Keratinocyte (primary cell): ENCODE data around the gene BAIAP2. TPM values are rescaled to one million over a fixed set of nuclear protein-coding genes. Genes with fewer than 3 reads are reported as not detected.

Experiments used
- DNase-seq: peaks from one replicate; pipeline ENCODE4 v3.0.0-alpha.2; 2011; ENCODE audit warnings: low read depth, missing footprints, low spot score
- FAIRE-seq: peaks from 2 replicates; lab custom pipeline; 2011; peaks lifted over from hg19 to GRCh38; lab: Jason Lieb, UNC
- H2AFZ ChIP-seq: 2 replicates; pipeline ENCODE4 v1.6.0; 2012; ENCODE audit warnings: low read length, control low read depth, inconsistent platforms; ENCODE audit not compliant: control insufficient read depth
- H3K27ac ChIP-seq: 2 replicates; pipeline ENCODE4 v1.5.1; 2011; ENCODE audit warnings: low read length; ENCODE audit not compliant: control insufficient read depth, insufficient read depth
- H3K27me3 ChIP-seq: 3 replicates; pipeline ENCODE4 v1.6.0; 2011; ENCODE audit warnings: low read length; ENCODE audit not compliant: control insufficient read depth, insufficient read depth; ENCODE audit errors: extremely low read depth
- H3K36me3 ChIP-seq, 2 experiments: 2 replicates in 1 of 2; 3 replicates in 1 of 2; pipeline ENCODE4 v1.5.1; 2011; ENCODE audit warnings: low read length in 2 of 2, mild to moderate bottlenecking in 1 of 2; ENCODE audit not compliant: control insufficient read depth in 2 of 2, insufficient read depth in 2 of 2; ENCODE audit errors: extremely low read depth in 1 of 2
- H3K4me1 ChIP-seq: 3 replicates; pipeline ENCODE4 v1.5.1; 2011; ENCODE audit warnings: low read length; ENCODE audit not compliant: control insufficient read depth, insufficient read depth; ENCODE audit errors: extremely low read depth
- H3K4me2 ChIP-seq: 3 replicates; pipeline ENCODE4 v1.6.0; 2011; ENCODE audit warnings: low read depth, low read length; ENCODE audit not compliant: control insufficient read depth, insufficient read depth; ENCODE audit errors: extremely low read depth
- H3K4me3 ChIP-seq, 3 experiments: fragments of 200-600 bp in 1 of 3; sonication (generic) in 1 of 3; 2 replicates in 2 of 3; 3 replicates in 1 of 3; pipeline ENCODE4 v1.5.1; 2011 to 2016; ENCODE audit warnings: low read length in 3 of 3, mild to moderate bottlenecking in 3 of 3, control low read depth in 2 of 3, inconsistent platforms in 1 of 3, low read depth in 1 of 3, mixed read lengths in 1 of 3, mixed run types in 1 of 3, moderate library complexity in 1 of 3; ENCODE audit not compliant: control insufficient read depth in 2 of 3, insufficient read depth in 2 of 3; ENCODE audit errors: extremely low read depth in 1 of 3
- H3K79me2 ChIP-seq: 2 replicates; pipeline ENCODE4 v1.6.0; 2012; ENCODE audit warnings: low read length; ENCODE audit not compliant: control insufficient read depth, insufficient read depth
- H3K9ac ChIP-seq: 3 replicates; pipeline ENCODE4 v1.6.0; 2011; ENCODE audit warnings: low read length; ENCODE audit not compliant: control insufficient read depth, insufficient read depth; ENCODE audit errors: extremely low read depth
- H3K9me1 ChIP-seq: 3 replicates; pipeline ENCODE4 v1.6.0; 2011; ENCODE audit warnings: low read length; ENCODE audit not compliant: control insufficient read depth, insufficient read depth; ENCODE audit errors: extremely low read depth
- H3K9me3 ChIP-seq: 2 replicates; pipeline ENCODE4 v1.5.1; 2012; ENCODE audit warnings: low read depth, low read length; ENCODE audit not compliant: control insufficient read depth
- H4K20me1 ChIP-seq: 3 replicates; pipeline ENCODE4 v1.6.0; 2011; ENCODE audit warnings: low read length; ENCODE audit not compliant: control insufficient read depth, insufficient read depth; ENCODE audit errors: extremely low read depth
- CTCF ChIP-seq, 3 experiments: IDR thresholded peaks in 1 of 3; conservative IDR thresholded peaks in 1 of 3; optimal IDR thresholded peaks in 1 of 3; 2 replicates in 2 of 3; 3 replicates in 1 of 3; pipeline versions ENCODE3 to v1.5.1; 2011; ENCODE audit warnings: low read length in 3 of 3, mild to moderate bottlenecking in 3 of 3, moderate library complexity in 2 of 3, control low read depth in 1 of 3, inconsistent platforms in 1 of 3; ENCODE audit not compliant: insufficient read depth in 2 of 3; ENCODE audit errors: extremely low read depth in 1 of 3
- EZH2 ChIP-seq: IDR thresholded peaks from one replicate; pipeline ENCODE4 v1.6.1; 2012; ENCODE audit warnings: inconsistent platforms, mild to moderate bottlenecking, low read length, moderate library complexity
- dilution Hi-C: fragments of 300-500 bp; cut with MboI; formaldehyde crosslinking; loops from one replicate; pipeline ENCODE4 v1.7.0; 2020; ENCODE audit warnings: low sequenced_read_pairs; ENCODE audit not compliant: extremely low pct_ligation_motif_present
- polyA plus RNA-seq, 5 experiments: library from polyadenylated mRNA; depleted of rRNA in 3 of 5; stranded (reverse) in 3 of 5; stranded (forward) in 1 of 5; unstranded in 1 of 5; fragments of >200 nt; gene quantifications; 1 replicate in 1 of 5; 2 replicates in 3 of 5; 3 replicates in 1 of 5; pipeline versions ENCODE4 v1.2.1 to v1.2.3, GENCODE V29; 2011 to 2012; ENCODE audit warnings: missing spikeins in 2 of 5, low read depth in 1 of 5, low replicate concordance in 1 of 5

The BAIAP2 gene
- polyA plus RNA-seq, 1 donor (not counting 4 experiments of a cell fraction or from before 2014, with no cell fraction given) = 56.7 TPM

GRCh38 chr17:81022344-81022676 lies 12.6 kb upstream of the BAIAP2 start:
- H2AFZ ChIP-seq = no peak overlapping the region
- dilution Hi-C loops = no loop called here
- H3K9ac ChIP-seq = no peak overlapping the region
- H4K20me1 ChIP-seq = no peaks in the 10 kb centered on the region
- no peak for DNase-seq
- peaks cover 25% of the 10 kb centered on the region for H3K27me3 ChIP-seq
- no peak overlapping the region for H3K27ac ChIP-seq
- H3K79me2 ChIP-seq = no peaks in the 10 kb centered on the region
- H3K9me3 ChIP-seq = peaks cover 3% of the 10 kb centered on the region
- no peak for FAIRE-seq
- H3K4me2 ChIP-seq = no peak overlapping the region
- no peaks in the 10 kb centered on the region for H3K9me1 ChIP-seq
- H3K36me3 ChIP-seq = no peaks in the 10 kb centered on the region
- peaks cover 23% of the 10 kb centered on the region for H3K4me1 ChIP-seq
- H3K4me3 ChIP-seq = no peak overlapping the region
- TF ChIP-seq EZH2 = no peak
- no peak for TF ChIP-seq CTCF (optimal IDR thresholded peaks at IDR 0.05 in 1 of 3, IDR thresholded peaks at IDR 0.05 in 1 of 3, conservative IDR thresholded peaks at IDR 0.05 in 1 of 3; ENCODE audit: extremely low read depth in 1 of 3, insufficient read depth in 2 of 3, low read length in 3 of 3)

- TF ChIP-seq EZH2 (no peak), CTCF (optimal IDR thresholded peaks at IDR 0.05 in 1 of 3, IDR thresholded peaks at IDR 0.05 in 1 of 3, conservative IDR thresholded peaks at IDR 0.05 in 1 of 3; ENCODE audit: extremely low read depth in 1 of 3, insufficient read depth in 2 of 3, low read length in 3 of 3) (no peak)
- Histone ChIP-seq H3K4me2 (no peak overlapping the region), H3K4me3 (no peak overlapping the region), H3K9me3 (peaks cover 3% of the 10 kb centered on the region), H3K27ac (no peak overlapping the region), H3K79me2 (no peaks in the 10 kb centered on the region), H3K9me1 (no peaks in the 10 kb centered on the region), H4K20me1 (no peaks in the 10 kb centered on the region), H2AFZ (no peak overlapping the region), H3K4me1 (peaks cover 17% of the 10 kb centered on the region), H3K27me3 (peaks cover 37% of the 10 kb centered on the region), H3K9ac (no peak overlapping the region), H3K36me3 (no peaks in the 10 kb centered on the region)
- DNase-seq = no peak
- dilution Hi-C loops = no loop called here
- no peak for FAIRE-seq
Observed at GRCh38 chr17:81025065-81025740, 9.7 kb upstream of the BAIAP2 start.
